C4-2B (cell line): ENCODE measurements around the gene CLEC16A.

Experiments used
- ZFX ChIP-seq: fragments of 450-650 bp; IDR thresholded peaks from 2 replicates; pipeline ENCODE4 v1.6.1; 2017
- TF ChIP-seq, protein P1 (sequence below): fragments of 450-650 bp; conservative IDR thresholded peaks from 2 replicates; pipeline ENCODE4 v1.5.1; 2017; ENCODE audit warnings: mild to moderate bottlenecking

DNA sequence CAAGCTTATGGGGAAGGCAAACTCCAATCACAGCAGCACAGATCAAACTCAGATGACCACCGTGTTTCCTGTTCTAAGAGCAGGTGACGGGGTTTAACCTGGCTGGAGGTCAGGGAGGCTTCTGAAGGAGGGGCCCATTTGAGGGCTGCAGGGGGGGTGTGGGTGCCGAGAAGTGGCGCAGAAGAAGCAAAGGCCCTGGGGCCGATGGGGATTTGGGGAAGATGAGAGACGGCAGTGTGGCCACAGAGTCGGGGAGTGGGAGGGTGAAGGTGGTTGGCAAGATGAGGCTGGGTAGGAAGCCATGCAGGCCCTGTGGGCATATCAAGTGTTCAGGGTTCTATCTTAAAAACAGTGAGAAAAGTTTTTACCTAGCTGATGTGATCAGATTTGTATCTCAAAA, 122.9 kb downstream of the CLEC16A start:
- TF ChIP-seq, protein P1, sequence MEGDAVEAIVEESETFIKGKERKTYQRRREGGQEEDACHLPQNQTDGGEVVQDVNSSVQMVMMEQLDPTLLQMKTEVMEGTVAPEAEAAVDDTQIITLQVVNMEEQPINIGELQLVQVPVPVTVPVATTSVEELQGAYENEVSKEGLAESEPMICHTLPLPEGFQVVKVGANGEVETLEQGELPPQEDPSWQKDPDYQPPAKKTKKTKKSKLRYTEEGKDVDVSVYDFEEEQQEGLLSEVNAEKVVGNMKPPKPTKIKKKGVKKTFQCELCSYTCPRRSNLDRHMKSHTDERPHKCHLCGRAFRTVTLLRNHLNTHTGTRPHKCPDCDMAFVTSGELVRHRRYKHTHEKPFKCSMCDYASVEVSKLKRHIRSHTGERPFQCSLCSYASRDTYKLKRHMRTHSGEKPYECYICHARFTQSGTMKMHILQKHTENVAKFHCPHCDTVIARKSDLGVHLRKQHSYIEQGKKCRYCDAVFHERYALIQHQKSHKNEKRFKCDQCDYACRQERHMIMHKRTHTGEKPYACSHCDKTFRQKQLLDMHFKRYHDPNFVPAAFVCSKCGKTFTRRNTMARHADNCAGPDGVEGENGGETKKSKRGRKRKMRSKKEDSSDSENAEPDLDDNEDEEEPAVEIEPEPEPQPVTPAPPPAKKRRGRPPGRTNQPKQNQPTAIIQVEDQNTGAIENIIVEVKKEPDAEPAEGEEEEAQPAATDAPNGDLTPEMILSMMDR, result no peak
- TF ChIP-seq ZFX, result no peak
